H1 (cell line): Measurements from ENCODE around the gene LINC01488. TPM values are rescaled to one million over a fixed set of nuclear protein-coding genes. Genes with fewer than 3 reads are reported as not detected.

Source experiments
- CTCF ChIA-PET: fragments of 300-600 bp; sonication (Branson Sonifier 250); formaldehyde crosslinking; loops from one replicate; lab custom pipeline; 2021; ENCODE audit not compliant: partially characterized antibody; lab: Charles Lee
- POLR2A ChIA-PET: fragments of 300-600 bp; sonication (Branson Sonifier 250); formaldehyde crosslinking; loops from one replicate; lab custom pipeline; 2021; ENCODE audit warnings: inconsistent platforms; ENCODE audit not compliant: partially characterized antibody; lab: Charles Lee
- DNase-seq, 2 experiments: peaks; one replicate each; pipeline versions ENCODE4 v3.0.0 to v3.0.0-alpha.2; 2010 to 2022; ENCODE audit warnings: low spot score in 2 of 2, low read depth in 1 of 2, mixed read lengths in 1 of 2
- FAIRE-seq: peaks from 2 replicates; lab custom pipeline; 2011; peaks lifted over from hg19 to GRCh38; lab: Jason Lieb, UNC
- H2AFZ ChIP-seq: 2 replicates; pipeline ENCODE4 v1.8.1; 2012; ENCODE audit warnings: low read length, inconsistent platforms
- H2AK5ac ChIP-seq: 2 replicates; pipeline ENCODE4 v1.6.1; 2013; ENCODE audit warnings: low read depth, low read length
- H2BK120ac ChIP-seq: replicated peaks from 2 replicates; pipeline ENCODE3; 2013; ENCODE audit warnings: low read depth, low read length, inconsistent platforms
- H2BK12ac ChIP-seq: 2 replicates; pipeline ENCODE4 v1.6.1; 2013; ENCODE audit warnings: low read depth, low read length
- H2BK15ac ChIP-seq: 2 replicates; pipeline ENCODE4 v1.6.1; 2013; ENCODE audit warnings: low read length
- H2BK20ac ChIP-seq: 2 replicates; pipeline ENCODE4 v1.6.1; 2013; ENCODE audit warnings: low read length
- H2BK5ac ChIP-seq: 2 replicates; pipeline ENCODE4 v1.6.1; 2013; ENCODE audit warnings: low read depth, low read length
- H3K14ac ChIP-seq: 2 replicates; pipeline ENCODE4 v1.6.1; 2013; ENCODE audit warnings: inconsistent platforms; ENCODE audit not compliant: insufficient read length
- H3K18ac ChIP-seq: 2 replicates; pipeline ENCODE4 v1.6.1; 2013; ENCODE audit warnings: low read length; ENCODE audit errors: extremely low read depth
- H3K23ac ChIP-seq: 2 replicates; pipeline ENCODE4 v1.6.1; 2013; ENCODE audit warnings: inconsistent platforms; ENCODE audit not compliant: insufficient read length
- H3K23me2 ChIP-seq: 2 replicates; pipeline ENCODE4 v1.6.1; 2013; ENCODE audit warnings: low read depth, low read length
- H3K27ac ChIP-seq: 2 replicates; pipeline ENCODE4 v1.6.1; 2011; ENCODE audit warnings: low read depth, low read length, inconsistent platforms
- H3K27me3 ChIP-seq, 4 experiments: replicated peaks in 1 of 4; 1 replicate in 1 of 4; 2 replicates in 3 of 4; pipeline versions ENCODE4 v1.6.1 to v1.8.1; 2011 to 2013; ENCODE audit warnings: low read length in 3 of 4, mild to moderate bottlenecking in 3 of 4, inconsistent platforms in 2 of 4, mixed read lengths in 2 of 4, moderate library complexity in 1 of 4; ENCODE audit not compliant: control insufficient read depth in 3 of 4, insufficient read depth in 3 of 4; ENCODE audit errors: extremely low read depth in 1 of 4
- H3K36me3 ChIP-seq, 4 experiments: 2 replicates each; pipeline versions ENCODE4 v1.6.1 to v1.8.1; 2011 to 2013; ENCODE audit warnings: mild to moderate bottlenecking in 4 of 4, low read length in 3 of 4, moderate library complexity in 2 of 4, control low read depth in 1 of 4, inconsistent platforms in 1 of 4; ENCODE audit not compliant: insufficient read depth in 4 of 4, control insufficient read depth in 2 of 4
- H3K4ac ChIP-seq: replicated peaks from 2 replicates; pipeline ENCODE3; 2013; ENCODE audit warnings: low read length, low read depth, mixed read lengths, inconsistent platforms; ENCODE audit not compliant: insufficient read length
- H3K4me1 ChIP-seq, 4 experiments: replicated peaks in 1 of 4; 1 replicate in 1 of 4; 2 replicates in 3 of 4; pipeline versions ENCODE4 v1.6.1 to v1.8.1; 2011 to 2013; ENCODE audit warnings: low read length in 3 of 4, inconsistent platforms in 2 of 4, mixed read lengths in 1 of 4; ENCODE audit not compliant: insufficient read depth in 4 of 4, control insufficient read depth in 3 of 4
- H3K4me2 ChIP-seq, 2 experiments: 2 replicates each; pipeline versions ENCODE4 v1.6.1 to v1.8.1; 2011 to 2013; ENCODE audit warnings: low read depth in 2 of 2, low read length in 2 of 2, control low read depth in 1 of 2, inconsistent platforms in 1 of 2, mild to moderate bottlenecking in 1 of 2; ENCODE audit not compliant: insufficient read depth in 1 of 2
- H3K4me3 ChIP-seq, 4 experiments: fragments of 200-600, 300-600 bp in 1 of 4; sonication (generic), shearing (Covaris generic), sonication (Bioruptor Twin) in 1 of 4; 2 replicates each; pipeline versions ENCODE4 v1.5.1 to v1.8.1; 2011 to 2016; ENCODE audit warnings: low read length in 4 of 4, low read depth in 3 of 4, control low read depth in 2 of 4, inconsistent platforms in 2 of 4, mild to moderate bottlenecking in 2 of 4, mixed read lengths in 1 of 4, moderate library complexity in 1 of 4; ENCODE audit not compliant: insufficient read depth in 2 of 4; ENCODE audit errors: extremely low read depth in 1 of 4
- H3K56ac ChIP-seq: replicated peaks from 2 replicates; pipeline ENCODE3; 2013; ENCODE audit warnings: low read depth, mild to moderate bottlenecking, mixed read lengths, low read length, inconsistent platforms; ENCODE audit not compliant: insufficient read length
- H3K79me1 ChIP-seq: 2 replicates; pipeline ENCODE4 v1.6.1; 2013; ENCODE audit warnings: low read depth, low read length, control low read depth
- H3K79me2 ChIP-seq, 2 experiments: 2 replicates each; pipeline versions ENCODE4 v1.6.1 to v1.8.1; 2012 to 2013; ENCODE audit warnings: low read length in 2 of 2, mild to moderate bottlenecking in 2 of 2, inconsistent platforms in 1 of 2; ENCODE audit not compliant: insufficient read depth in 2 of 2, control insufficient read depth in 1 of 2
- H3K9ac ChIP-seq, 4 experiments: replicated peaks in 1 of 4; 1 replicate in 1 of 4; 2 replicates in 3 of 4; pipeline versions ENCODE4 v1.6.1 to v1.8.1; 2011 to 2013; ENCODE audit warnings: low read depth in 3 of 4, low read length in 3 of 4, control low read depth in 2 of 4, mild to moderate bottlenecking in 2 of 4, moderate library complexity in 2 of 4, inconsistent platforms in 1 of 4; ENCODE audit errors: extremely low read depth in 1 of 4
- H3K9me3 ChIP-seq, 2 experiments: 2 replicates each; pipeline versions ENCODE4 v1.6.1 to v1.8.1; 2012 to 2013; ENCODE audit warnings: mild to moderate bottlenecking in 2 of 2, moderate library complexity in 2 of 2, control low read depth in 1 of 2, inconsistent platforms in 1 of 2, low read depth in 1 of 2, low read length in 1 of 2, mixed read lengths in 1 of 2; ENCODE audit not compliant: insufficient read depth in 2 of 2
- H4K20me1 ChIP-seq, 2 experiments: replicated peaks in 1 of 2; 2 replicates each; pipeline versions ENCODE3 to v1.8.1; 2011 to 2013; ENCODE audit warnings: inconsistent platforms in 2 of 2, low read length in 2 of 2, mild to moderate bottlenecking in 1 of 2; ENCODE audit not compliant: insufficient read depth in 2 of 2, control insufficient read depth in 1 of 2
- H4K5ac ChIP-seq: 2 replicates; pipeline ENCODE4 v1.6.1; 2013; ENCODE audit warnings: low read length, low read depth, mixed read lengths, inconsistent platforms; ENCODE audit not compliant: insufficient read length
- H4K8ac ChIP-seq: 2 replicates; pipeline ENCODE4 v1.8.0; 2013; ENCODE audit warnings: mild to moderate bottlenecking, moderate library complexity, low read length, inconsistent platforms; ENCODE audit not compliant: insufficient read depth; ENCODE audit errors: extremely low read depth
- H4K91ac ChIP-seq: replicated peaks from 2 replicates; pipeline ENCODE3; 2013; ENCODE audit warnings: low read length, mixed read lengths, inconsistent platforms; ENCODE audit not compliant: insufficient read length
- CREB1 ChIP-seq: IDR thresholded peaks from 2 replicates; pipeline ENCODE4 v1.6.1; 2012; ENCODE audit warnings: inconsistent platforms
- E2F6 ChIP-seq: IDR thresholded peaks from 2 replicates; pipeline ENCODE4 v1.6.1; 2012; ENCODE audit warnings: inconsistent platforms
- EZH2 ChIP-seq: fragments of 200-600 bp; sonication (generic); IDR thresholded peaks from 2 replicates; pipeline ENCODE4 v1.7.1; 2012; ENCODE audit warnings: low read depth, mild to moderate bottlenecking, moderate library complexity, low read length, inconsistent platforms; ENCODE audit not compliant: severe bottlenecking
- JUN ChIP-seq: IDR thresholded peaks from 2 replicates; pipeline ENCODE4 v1.6.1; 2011; ENCODE audit warnings: low read depth, mild to moderate bottlenecking, improper control_type of control experiment, low read length
- KDM4A ChIP-seq: IDR thresholded peaks from one replicate; pipeline ENCODE4 v1.7.1; 2012; ENCODE audit warnings: low read depth, mild to moderate bottlenecking, moderate library complexity, low read length, inconsistent platforms; ENCODE audit not compliant: severe bottlenecking
- PHF8 ChIP-seq: fragments of 200-600 bp; sonication (generic); conservative IDR thresholded peaks from 2 replicates; pipeline ENCODE4 v1.7.1; 2012; ENCODE audit warnings: low read depth, mild to moderate bottlenecking, inconsistent platforms, low read length, moderate library complexity
- POLR2AphosphoS5 ChIP-seq: IDR thresholded peaks from 2 replicates; pipeline ENCODE4 v1.6.1; 2011; ENCODE audit warnings: low read depth, low read length
- POU5F1 ChIP-seq: IDR thresholded peaks from 2 replicates; pipeline ENCODE4 v1.6.1; 2011; ENCODE audit warnings: low read depth, mild to moderate bottlenecking, low read length, moderate library complexity
- SIN3A ChIP-seq, 2 experiments: IDR thresholded peaks in 1 of 2; conservative IDR thresholded peaks in 1 of 2; 2 replicates each; pipeline ENCODE4 v1.6.1; 2011 to 2012; ENCODE audit warnings: low read length in 2 of 2, improper control_type of control experiment in 1 of 2, low read depth in 1 of 2, mild to moderate bottlenecking in 1 of 2
- SP2 ChIP-seq: IDR thresholded peaks from 2 replicates; pipeline ENCODE4 v1.6.1; 2012; ENCODE audit warnings: mild to moderate bottlenecking, low read length, inconsistent platforms
- SRF ChIP-seq: IDR thresholded peaks from 2 replicates; pipeline ENCODE4 v1.6.1; 2011; ENCODE audit warnings: mild to moderate bottlenecking, low read depth, low read length, moderate library complexity
- TBP ChIP-seq: IDR thresholded peaks from 2 replicates; pipeline ENCODE4 v1.6.1; 2011; ENCODE audit warnings: low read depth, low read length, improper control_type of control experiment
- WGBS, 2 experiments: shearing (Covaris generic) in 1 of 2; methylation state at CpG; one replicate each; pipeline versions ENCODE4 v1.1.6 to v1.1.7; 2013 to 2015; ENCODE audit warnings: low lambda C conversion rate in 2 of 2, mixed read lengths in 2 of 2, inconsistent platforms in 1 of 2, low coverage in 1 of 2, missing lambda C conversion rate in 1 of 2; ENCODE audit not compliant: insufficient replicate concordance in 2 of 2, insufficient coverage in 1 of 2, insufficient read length in 1 of 2; ENCODE audit errors: extremely low coverage in 1 of 2, missing lambda C conversion rate in 1 of 2; 5-methylcytosine and 5-hydroxymethylcytosine counted together
- polyA plus RNA-seq, 7 experiments: library from polyadenylated mRNA; depleted of rRNA in 3 of 7; stranded (reverse) in 5 of 7; unstranded in 2 of 7; fragments of >200 nt in 5 of 7; fragments of 200-250 nt in 2 of 7; gene quantifications; 1 replicate in 5 of 7; 2 replicates in 1 of 7; 4 replicates in 1 of 7; pipeline versions ENCODE4 v1.2.1 to v1.2.3, GENCODE V29; 2011 to 2013; ENCODE audit warnings: missing spikeins in 2 of 7, mixed read lengths in 2 of 7
- total RNA-seq: library from RNA; stranded (reverse); fragmentation: NEBNext Ultra II Directional; extraction: Animal tissue kit (Norgen Biotek cat#: 25700); gene quantifications from 2 replicates; pipeline ENCODE4 v1.2.1, GENCODE V29; 2021

LINC01488 gene
- total and polyA plus RNA-seq, 2 of the 8 experiments (the other 6 are each of a cell fraction or from before 2014, with no cell fraction given) = not detected

DNA sequence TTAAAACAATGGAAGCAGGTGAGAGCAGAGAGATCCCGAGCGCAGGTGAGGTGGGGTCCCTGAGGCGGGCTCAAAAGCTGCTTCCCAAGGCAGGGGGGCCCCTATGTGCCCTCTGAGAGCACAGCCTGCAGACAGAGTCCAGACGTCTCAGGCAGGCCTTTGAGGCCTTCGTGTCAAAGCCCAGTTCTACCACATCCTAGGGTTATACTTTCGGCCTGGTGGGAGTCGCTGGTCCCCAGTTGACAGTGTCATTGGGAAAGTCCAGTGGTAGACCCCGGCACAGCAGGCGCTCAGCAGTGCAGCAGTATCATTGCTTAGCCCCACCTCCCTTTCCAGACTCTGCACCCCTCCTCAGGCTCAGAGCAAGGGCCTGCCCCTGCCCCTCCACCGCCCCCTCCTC lies 9.1 kb downstream of the LINC01488 start:
- H3K56ac ChIP-seq = no peak overlapping the region
- H2AFZ ChIP-seq = no peak overlapping the region
- H2BK15ac ChIP-seq = no peak overlapping the region
- H3K4ac ChIP-seq = no peak overlapping the region
- no peaks in the 10 kb centered on the region for H3K9me3 ChIP-seq
- no peak overlapping the region for H2BK20ac ChIP-seq
- peaks cover 0 to 2% (median under 1%) of the 10 kb centered on the region in 4 experiments; a peak in 1 of 7 replicates for H3K4me1 ChIP-seq
- no peak overlapping the region for H3K18ac ChIP-seq
- TF ChIP-seq SIN3A (conservative IDR thresholded peaks at IDR 0.05 in 1 of 2, IDR thresholded peaks at IDR 0.05 in 1 of 2; ENCODE audit: low read depth in 1 of 2, low read length in 2 of 2) = no peak
- TF ChIP-seq JUN = no peak
- no peak for TF ChIP-seq KDM4A
- no peak for TF ChIP-seq EZH2
- no peak for TF ChIP-seq POLR2AphosphoS5
- no peak for TF ChIP-seq CREB1
- TF ChIP-seq E2F6 = no peak
- no peak for TF ChIP-seq SRF
- TF ChIP-seq SP2 = no peak
- no peak for TF ChIP-seq PHF8
- TF ChIP-seq TBP = no peak
- no peak for TF ChIP-seq POU5F1
- no peak overlapping the region for H3K14ac ChIP-seq
- H4K5ac ChIP-seq = no peak overlapping the region
- H3K36me3 ChIP-seq = no peaks in the 10 kb centered on the region
- no peaks in the 10 kb centered on the region for H3K79me1 ChIP-seq
- H2BK120ac ChIP-seq = no peak overlapping the region
- H2BK12ac ChIP-seq = no peak overlapping the region
- H3K23me2 ChIP-seq = no peaks in the 10 kb centered on the region
- H3K4me2 ChIP-seq = no peak overlapping the region
- ChIA-PET CTCF (interaction anchor here (0.6 to 0.9 kb wide), 2 partner anchors 9 to 282 kb away, joined by 3 to 4 read pairs; no protein-coding TSS in a partner anchor), POLR2A (no interaction called here)
- H2AK5ac ChIP-seq = no peak overlapping the region
- H4K8ac ChIP-seq = no peak overlapping the region; the same call in 1 of the 2 replicates
- FAIRE-seq (no peak), DNase-seq (no peak)
- no peak overlapping the region for H3K27ac ChIP-seq
- H3K27me3 ChIP-seq = no peaks in the 10 kb centered on the region; a peak in 1 of 7 replicates
- no peak overlapping the region for H2BK5ac ChIP-seq
- H3K23ac ChIP-seq = no peak overlapping the region
- H4K20me1 ChIP-seq = no peaks in the 10 kb centered on the region
- no peak overlapping the region for H3K9ac ChIP-seq
- H3K79me2 ChIP-seq = no peaks in the 10 kb centered on the region
- WGBS, 2 experiments = 97% methylated on average over 10 of the region's 10 CpGs; no CpG with 5 or more reads in 1 of the 2 experiments
- no peak overlapping the region for H3K4me3 ChIP-seq
- no peak overlapping the region for H4K91ac ChIP-seq
